Right lobe of liver (tissue), 4 donors: Measurements from ENCODE around the gene PSMB11.

ENCODE experiments used
- POLR2A ChIP-seq: fragments of 450-650 bp; IDR thresholded peaks from one replicate; pipeline ENCODE4 v1.6.1; 2017; ENCODE audit warnings: antibody characterized with exemption, mild to moderate bottlenecking
- TF ChIP-seq, protein P1 (sequence below), 4 donors: fragments of 200-600 bp in 3 of 4; fragments of 450-650 bp in 1 of 4; IDR thresholded peaks; one replicate each; pipeline versions ENCODE4 v1.5.1 to v1.8.0; 2016 to 2022; ENCODE audit warnings: antibody characterized with exemption in 4 of 4, mild to moderate bottlenecking in 2 of 4
- donor health status: DM: no; HTN: no; CAD: no.
- donor health status: DM: no; HTN: no; CAD: no.
- donor health status: DM: no; HTN: yes; CAD: no.

DNA sequence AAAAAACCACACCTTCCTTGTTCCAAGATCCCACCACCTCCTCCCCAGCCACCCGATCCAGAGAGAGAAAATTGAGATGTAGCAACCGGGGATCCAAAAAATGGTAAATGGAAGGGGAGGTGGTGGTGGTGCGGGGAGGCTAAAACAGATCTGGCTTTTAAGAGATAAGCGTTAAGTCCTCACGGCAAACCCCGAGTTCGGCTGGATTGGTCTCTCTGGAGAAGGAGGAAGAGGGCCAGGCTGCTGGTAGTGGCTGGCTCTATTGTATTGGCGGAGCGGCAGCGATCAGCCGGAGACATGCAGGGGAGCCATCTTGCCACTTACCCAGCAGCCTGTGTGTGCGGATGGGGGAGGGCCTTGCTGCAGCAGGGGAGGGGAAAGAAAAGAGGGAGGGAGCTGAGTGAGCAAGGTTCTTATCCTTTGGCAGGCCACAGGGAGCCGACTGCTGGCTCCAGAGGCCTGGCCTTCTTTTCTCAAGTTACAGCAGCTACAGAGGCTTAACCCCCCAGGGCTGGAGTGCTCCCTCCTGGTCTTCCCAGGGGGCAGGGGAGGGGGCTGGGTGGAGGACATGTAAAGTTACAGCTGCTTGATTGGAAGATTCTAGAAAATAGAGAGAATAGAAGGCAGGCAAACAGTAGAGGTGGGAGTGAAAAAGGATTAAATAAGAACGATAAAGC, 29.4 kb downstream of the PSMB11 start:
- TF ChIP-seq, protein P1, sequence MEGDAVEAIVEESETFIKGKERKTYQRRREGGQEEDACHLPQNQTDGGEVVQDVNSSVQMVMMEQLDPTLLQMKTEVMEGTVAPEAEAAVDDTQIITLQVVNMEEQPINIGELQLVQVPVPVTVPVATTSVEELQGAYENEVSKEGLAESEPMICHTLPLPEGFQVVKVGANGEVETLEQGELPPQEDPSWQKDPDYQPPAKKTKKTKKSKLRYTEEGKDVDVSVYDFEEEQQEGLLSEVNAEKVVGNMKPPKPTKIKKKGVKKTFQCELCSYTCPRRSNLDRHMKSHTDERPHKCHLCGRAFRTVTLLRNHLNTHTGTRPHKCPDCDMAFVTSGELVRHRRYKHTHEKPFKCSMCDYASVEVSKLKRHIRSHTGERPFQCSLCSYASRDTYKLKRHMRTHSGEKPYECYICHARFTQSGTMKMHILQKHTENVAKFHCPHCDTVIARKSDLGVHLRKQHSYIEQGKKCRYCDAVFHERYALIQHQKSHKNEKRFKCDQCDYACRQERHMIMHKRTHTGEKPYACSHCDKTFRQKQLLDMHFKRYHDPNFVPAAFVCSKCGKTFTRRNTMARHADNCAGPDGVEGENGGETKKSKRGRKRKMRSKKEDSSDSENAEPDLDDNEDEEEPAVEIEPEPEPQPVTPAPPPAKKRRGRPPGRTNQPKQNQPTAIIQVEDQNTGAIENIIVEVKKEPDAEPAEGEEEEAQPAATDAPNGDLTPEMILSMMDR (IDR thresholded peaks at IDR 0.05): no peak
- peak; percentile 62 for TF ChIP-seq POLR2A
